Measurements from ENCODE around the gene EBPL. TPM values are rescaled to one million over a fixed set of nuclear protein-coding genes. Genes with fewer than 3 reads are reported as not detected.

EBPL gene
- total and polyA plus RNA-seq, 7 experiments from 2014 or later: 13.3 to 74.6 (median 20.7) TPM

DNA sequence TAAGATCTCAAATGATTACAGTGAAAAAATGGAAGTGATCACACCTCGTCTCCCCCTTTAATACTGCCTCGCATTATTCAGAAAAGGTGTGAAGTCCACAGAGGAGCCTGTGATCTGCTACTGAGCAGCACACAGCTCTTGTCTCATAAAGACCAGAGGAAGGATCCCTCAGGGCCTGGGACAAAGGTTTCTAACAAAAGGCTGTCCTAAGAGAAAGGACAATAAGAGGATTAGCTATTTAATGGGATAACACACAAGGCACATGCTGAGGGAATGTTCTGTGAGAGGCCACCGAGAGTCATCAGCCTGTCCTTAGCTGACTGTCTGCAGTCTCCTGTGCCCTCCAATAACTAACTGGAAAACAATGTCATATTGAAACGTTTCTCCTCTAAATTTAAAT, 26.7 kb downstream of the EBPL start:
- Histone ChIP-seq H3K27me3 (ENCODE audit: control insufficient read depth in 2 of 2, insufficient read depth in 2 of 2, low read length in 2 of 2) (no peaks in the 10 kb centered on the region), H3K4me3 (ENCODE audit: low read length) (no peak overlapping the region), H3K4me1 (ENCODE audit: control insufficient read depth in 2 of 2, insufficient read depth in 2 of 2, low read length in 2 of 2) (no peaks in the 10 kb centered on the region), H3K9me3 (ENCODE audit: control insufficient read depth in 2 of 3, low read length in 3 of 3) (no peaks in the 10 kb centered on the region), H3K27ac (ENCODE audit: low read depth, low read length) (no peak overlapping the region), H3K36me3 (ENCODE audit: control insufficient read depth in 2 of 3, insufficient read depth in 3 of 3, low read length in 3 of 3) (peaks cover 0 to 40% (median 0%) of the 10 kb centered on the region in 3 experiments)
- CTCF ChIA-PET: no interaction called here
- H3K27me3 Mint-ChIP-seq: no peaks in the 10 kb centered on the region
- H3K4me3 Mint-ChIP-seq: no peak overlapping the region
- H3K9me3 Mint-ChIP-seq: no peaks in the 10 kb centered on the region
- peaks cover 23 to 59% (median 35%) of the 10 kb centered on the region in 5 donors for H3K36me3 Mint-ChIP-seq
- no peak overlapping the region for H3K27ac Mint-ChIP-seq
- peaks cover 0 to 3% (median 0%) of the 10 kb centered on the region in 7 donors for H3K4me1 Mint-ChIP-seq
- intact Hi-C loops (cut with micrococcal nuclease): no loop called here
- POLR2A ChIA-PET: no interaction called here
- no peak for DNase-seq
- no peak for ATAC-seq

DNA sequence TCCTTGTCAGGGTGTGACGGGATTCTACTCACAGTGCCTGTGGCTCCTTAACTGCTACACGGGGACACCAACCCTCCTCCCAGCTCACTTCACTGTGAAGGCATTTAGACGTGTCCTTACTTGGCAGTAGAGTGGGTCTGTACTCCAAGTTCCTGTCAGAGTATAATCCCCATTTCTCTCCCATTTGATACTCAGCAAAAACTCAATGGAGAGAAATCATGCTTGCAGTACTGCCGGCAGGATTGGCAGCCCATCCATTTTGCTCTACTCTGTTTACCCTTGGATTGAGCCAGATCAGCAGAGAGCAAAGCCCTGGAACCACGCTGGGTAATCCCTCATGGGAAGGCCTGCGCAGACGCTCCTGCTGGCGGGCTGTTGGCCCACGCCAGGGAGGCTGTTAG, 34.0 kb downstream of the EBPL start:
- ChIA-PET POLR2A (no interaction called here), CTCF (no interaction called here)
- DNase-seq (no peak), ATAC-seq (no peak)
- Mint-ChIP-seq H3K9me3 (no peaks in the 10 kb centered on the region), H3K4me1 (peaks cover 0 to 3% (median 0%) of the 10 kb centered on the region in 7 donors), H3K27me3 (no peaks in the 10 kb centered on the region), H3K36me3 (peaks cover 11 to 25% (median 17%) of the 10 kb centered on the region in 5 donors), H3K27ac (no peak overlapping the region), H3K4me3 (no peak overlapping the region)
- Histone ChIP-seq H3K9me3 (ENCODE audit: control insufficient read depth in 2 of 3, low read length in 3 of 3) (no peaks in the 10 kb centered on the region), H3K27me3 (ENCODE audit: control insufficient read depth in 2 of 2, insufficient read depth in 2 of 2, low read length in 2 of 2) (no peaks in the 10 kb centered on the region), H3K4me1 (ENCODE audit: control insufficient read depth in 2 of 2, insufficient read depth in 2 of 2, low read length in 2 of 2) (no peaks in the 10 kb centered on the region), H3K27ac (ENCODE audit: low read depth, low read length) (no peak overlapping the region), H3K4me3 (ENCODE audit: low read length) (no peak overlapping the region), H3K36me3 (ENCODE audit: control insufficient read depth in 2 of 3, insufficient read depth in 3 of 3, low read length in 3 of 3) (peaks cover 0 to 19% (median 0%) of the 10 kb centered on the region in 3 experiments)
- intact Hi-C loops (cut with micrococcal nuclease): no loop called here

DNA sequence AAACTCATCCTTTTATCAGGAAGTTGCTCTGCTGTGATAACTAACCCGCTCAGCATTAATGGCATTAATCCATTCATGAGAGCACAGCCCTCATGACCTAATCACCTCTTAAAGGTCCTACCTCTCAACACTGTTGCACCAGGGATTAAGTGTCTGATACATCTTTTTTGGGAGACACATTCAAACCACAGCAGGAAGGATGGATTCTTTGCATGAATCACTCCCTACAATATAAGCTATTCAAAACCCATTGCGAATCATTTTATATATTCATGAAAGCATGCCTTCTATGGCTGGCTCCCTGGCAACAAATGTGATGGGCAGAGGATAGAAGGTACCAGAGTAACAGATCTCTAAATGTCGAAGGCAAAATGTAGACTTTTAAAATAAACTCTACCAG, 35.4 kb downstream of the EBPL start:
- Mint-ChIP-seq H3K4me3 (no peak overlapping the region), H3K27ac (no peak overlapping the region), H3K4me1 (peaks cover 0 to 3% (median 0%) of the 10 kb centered on the region in 7 donors), H3K27me3 (no peaks in the 10 kb centered on the region), H3K9me3 (no peaks in the 10 kb centered on the region), H3K36me3 (peaks cover 2 to 15% (median 9%) of the 10 kb centered on the region in 5 donors)
- no peak for DNase-seq
- ChIA-PET POLR2A (no interaction called here), CTCF (interaction anchor here (0.7 kb wide), 1 partner anchor 12 kb away, joined by 3 read pairs; no protein-coding TSS in a partner anchor)
- Histone ChIP-seq H3K27me3 (ENCODE audit: control insufficient read depth in 2 of 2, insufficient read depth in 2 of 2, low read length in 2 of 2) (no peaks in the 10 kb centered on the region), H3K36me3 (ENCODE audit: control insufficient read depth in 2 of 3, insufficient read depth in 3 of 3, low read length in 3 of 3) (peaks cover 0 to 9% (median 0%) of the 10 kb centered on the region in 3 experiments), H3K27ac (ENCODE audit: low read depth, low read length) (no peak overlapping the region), H3K9me3 (ENCODE audit: control insufficient read depth in 2 of 3, low read length in 3 of 3) (no peaks in the 10 kb centered on the region), H3K4me3 (ENCODE audit: low read length) (no peak overlapping the region), H3K4me1 (ENCODE audit: control insufficient read depth in 2 of 2, insufficient read depth in 2 of 2, low read length in 2 of 2) (no peaks in the 10 kb centered on the region)
- intact Hi-C loops (cut with micrococcal nuclease): no loop called here
- no peak for ATAC-seq

DNA sequence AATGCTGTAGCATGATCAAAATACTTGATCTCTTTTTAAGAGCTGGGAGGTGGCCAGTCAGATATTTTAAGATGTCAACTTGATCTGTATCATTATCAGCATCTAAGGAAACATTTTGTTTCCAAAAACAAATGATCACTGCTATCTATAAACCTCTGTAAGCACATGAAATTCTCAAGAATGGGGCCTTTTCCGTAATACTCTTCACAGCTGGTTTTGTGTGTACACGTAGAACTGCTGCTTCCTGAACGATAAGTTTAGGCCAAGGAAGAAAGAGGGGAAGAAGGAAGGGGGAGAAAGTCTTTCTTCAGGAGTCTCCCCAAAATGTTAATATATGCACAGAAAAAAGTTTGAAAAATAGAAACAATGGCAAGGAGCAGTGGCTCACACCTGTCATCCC, 37.3 kb downstream of the EBPL start:
- H3K4me1 Mint-ChIP-seq: peaks cover 0 to 7% (median 0%) of the 10 kb centered on the region in 7 donors
- ChIA-PET POLR2A (no interaction called here), CTCF (no interaction called here)
- no peak overlapping the region for H3K4me3 Mint-ChIP-seq
- Histone ChIP-seq H3K27me3 (ENCODE audit: control insufficient read depth in 2 of 2, insufficient read depth in 2 of 2, low read length in 2 of 2) (no peaks in the 10 kb centered on the region), H3K27ac (ENCODE audit: low read depth, low read length) (no peak overlapping the region), H3K9me3 (ENCODE audit: control insufficient read depth in 2 of 3, low read length in 3 of 3) (no peaks in the 10 kb centered on the region), H3K36me3 (ENCODE audit: control insufficient read depth in 2 of 3, insufficient read depth in 3 of 3, low read length in 3 of 3) (no peaks in the 10 kb centered on the region), H3K4me1 (ENCODE audit: control insufficient read depth in 2 of 2, insufficient read depth in 2 of 2, low read length in 2 of 2) (no peaks in the 10 kb centered on the region), H3K4me3 (ENCODE audit: low read length) (no peak overlapping the region)
- ATAC-seq: no peak
- no peak overlapping the region for H3K27ac Mint-ChIP-seq
- DNase-seq: no peak
- H3K27me3 Mint-ChIP-seq: no peaks in the 10 kb centered on the region
- no peaks in the 10 kb centered on the region for H3K9me3 Mint-ChIP-seq
- intact Hi-C loops (cut with micrococcal nuclease): loop anchor here in 1 of 2 donors (5.0 kb wide), 1 partner anchor 193 kb away; no protein-coding TSS in a partner anchor
- peaks cover 0 to 11% (median 6%) of the 10 kb centered on the region in 5 donors for H3K36me3 Mint-ChIP-seq

DNA sequence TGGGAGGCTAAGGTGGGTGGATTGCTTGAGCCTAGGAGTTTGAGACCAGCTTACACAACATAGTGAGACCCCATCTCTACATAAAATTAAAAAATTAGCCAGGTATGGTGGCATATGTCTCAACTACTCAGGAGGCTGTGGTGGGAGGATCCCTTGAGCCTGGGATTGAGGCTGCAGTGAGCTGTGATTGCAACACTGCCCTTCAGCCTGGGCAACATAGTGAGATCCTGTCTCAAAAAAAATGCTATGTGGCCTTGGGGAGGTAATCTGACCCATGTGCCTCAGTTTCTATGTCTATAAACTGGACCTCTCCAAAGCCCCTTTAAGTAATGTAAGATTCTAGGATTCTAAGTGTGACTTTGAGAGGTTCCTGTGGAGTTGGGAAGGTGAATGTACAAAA, 37.8 kb downstream of the EBPL start:
- ChIA-PET CTCF (no interaction called here), POLR2A (no interaction called here)
- Mint-ChIP-seq H3K27me3 (no peaks in the 10 kb centered on the region), H3K9me3 (no peaks in the 10 kb centered on the region), H3K4me3 (no peak overlapping the region), H3K36me3 (peaks cover 0 to 8% (median 6%) of the 10 kb centered on the region in 5 donors), H3K4me1 (peaks cover 0 to 7% (median 0%) of the 10 kb centered on the region in 7 donors), H3K27ac (no peak overlapping the region)
- H3K4me1 ChIP-seq (ENCODE audit: control insufficient read depth in 2 of 2, insufficient read depth in 2 of 2, low read length in 2 of 2): no peaks in the 10 kb centered on the region
- DNase-seq (no peak), ATAC-seq (no peak)
- H3K36me3 ChIP-seq (ENCODE audit: control insufficient read depth in 2 of 3, insufficient read depth in 3 of 3, low read length in 3 of 3): no peaks in the 10 kb centered on the region
- intact Hi-C loops (cut with micrococcal nuclease): loop anchor here in 1 of 2 donors (5.0 kb wide), 1 partner anchor 194 kb away; no protein-coding TSS in a partner anchor
- no peak overlapping the region for H3K27ac ChIP-seq (ENCODE audit: low read depth, low read length)
- H3K27me3 ChIP-seq (ENCODE audit: control insufficient read depth in 2 of 2, insufficient read depth in 2 of 2, low read length in 2 of 2): no peaks in the 10 kb centered on the region
- no peaks in the 10 kb centered on the region for H3K9me3 ChIP-seq (ENCODE audit: control insufficient read depth in 2 of 3, low read length in 3 of 3)
- no peak overlapping the region for H3K4me3 ChIP-seq (ENCODE audit: low read length)

DNA sequence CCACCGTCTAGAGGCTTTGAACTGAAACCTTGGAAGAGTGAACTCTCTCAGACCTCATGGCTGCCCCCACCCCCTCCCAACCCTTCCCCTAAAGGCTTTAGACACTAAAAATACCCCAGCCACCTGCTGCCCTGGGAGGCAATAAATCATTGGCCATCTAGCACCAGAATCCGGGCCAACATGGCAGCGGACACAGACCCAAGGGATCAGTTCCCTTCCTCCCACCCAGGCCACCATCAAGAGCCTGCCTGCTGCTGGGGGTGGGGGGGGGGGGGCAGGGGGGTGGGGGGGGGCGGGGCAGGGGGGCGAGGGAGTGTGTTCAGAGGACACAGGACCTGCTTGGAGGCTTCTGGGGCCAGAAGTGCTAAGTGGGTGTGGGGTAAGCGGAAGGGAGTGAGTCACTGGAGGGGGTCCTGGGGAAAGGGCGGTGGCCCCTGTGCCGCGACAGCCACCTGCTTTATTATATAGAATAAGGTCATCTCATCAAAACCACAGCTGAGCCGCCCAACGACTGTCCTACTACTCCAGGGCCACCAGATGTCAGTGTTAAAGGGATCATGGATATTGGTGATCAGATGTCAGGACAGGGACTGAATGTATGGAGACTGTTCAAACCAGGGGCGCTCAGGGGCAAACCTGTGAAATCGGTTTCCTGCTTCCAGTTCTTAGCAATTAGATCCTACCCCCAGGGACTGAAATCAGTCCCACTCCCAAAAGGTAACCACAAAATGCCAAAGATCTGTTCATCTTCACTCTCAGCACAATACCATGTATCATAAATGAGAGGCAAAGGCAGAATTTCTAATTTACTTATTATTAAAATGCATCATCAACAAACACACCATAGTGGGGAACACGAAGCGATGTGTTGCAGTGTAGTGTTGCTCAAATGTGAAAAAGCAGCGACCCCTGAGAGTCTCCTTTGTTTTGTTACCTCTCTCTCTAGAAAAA, 38.7 kb downstream of the EBPL start:
- ATAC-seq: peak; percentile 60
- H3K4me3 ChIP-seq (ENCODE audit: low read length): no peak overlapping the region
- Mint-ChIP-seq H3K27me3 (no peaks in the 10 kb centered on the region), H3K9me3 (no peaks in the 10 kb centered on the region), H3K27ac (no peak overlapping the region), H3K36me3 (peaks cover 0 to 5% (median 0%) of the 10 kb centered on the region in 5 donors), H3K4me3 (no peak overlapping the region), H3K4me1 (peaks cover 0 to 7% (median 0%) of the 10 kb centered on the region in 7 donors)
- no peaks in the 10 kb centered on the region for H3K36me3 ChIP-seq (ENCODE audit: control insufficient read depth in 2 of 3, insufficient read depth in 3 of 3, low read length in 3 of 3)
- intact Hi-C loops (cut with micrococcal nuclease): loop anchor here (1.0 to 5.0 kb wide), 2 partner anchors 195 to 196 kb away; no protein-coding TSS in a partner anchor
- H3K27me3 ChIP-seq (ENCODE audit: control insufficient read depth in 2 of 2, insufficient read depth in 2 of 2, low read length in 2 of 2): no peaks in the 10 kb centered on the region
- H3K4me1 ChIP-seq (ENCODE audit: control insufficient read depth in 2 of 2, insufficient read depth in 2 of 2, low read length in 2 of 2): no peaks in the 10 kb centered on the region
- ChIA-PET CTCF (no interaction called here), POLR2A (no interaction called here)
- no peak overlapping the region for H3K27ac ChIP-seq (ENCODE audit: low read depth, low read length)
- H3K9me3 ChIP-seq (ENCODE audit: control insufficient read depth in 2 of 3, low read length in 3 of 3): no peaks in the 10 kb centered on the region
- no peak for DNase-seq
